SK-N-SH treated with all-trans-retinoic acid at 6 μM for 48 hours (cell line): ENCODE measurements around the gene IL20RA.

Experiments used
- ARNTL ChIP-seq: fragments of 450-650 bp; formaldehyde crosslinking; IDR thresholded peaks from 2 replicates; pipeline ENCODE4 v1.5.0; 2020; ENCODE audit warnings: low read depth, mild to moderate bottlenecking, moderate library complexity, borderline replicate concordance
- CSDC2 ChIP-seq: fragments of 250-450 bp; sonication (Bioruptor Pico); IDR thresholded peaks from 2 replicates; pipeline ENCODE4 v1.5.0; 2020; ENCODE audit warnings: mild to moderate bottlenecking, moderate library complexity
- CSRNP3 ChIP-seq: fragments of 250-450 bp; sonication (Bioruptor Pico); IDR thresholded peaks from 2 replicates; pipeline ENCODE4 v1.5.1; 2021; ENCODE audit warnings: mild to moderate bottlenecking, moderate library complexity
- PATZ1 ChIP-seq: fragments of 250-450 bp; sonication (Bioruptor Pico); IDR thresholded peaks from 2 replicates; pipeline ENCODE4 v1.8.0; 2020; ENCODE audit warnings: mild to moderate bottlenecking, moderate library complexity, borderline replicate concordance
- ZFP30 ChIP-seq: fragments of 450-650 bp; formaldehyde crosslinking; IDR thresholded peaks from 2 replicates; pipeline ENCODE4 v1.5.0; 2022; ENCODE audit warnings: mild to moderate bottlenecking, moderate library complexity
- ZNF565 ChIP-seq: fragments of 450-650 bp; formaldehyde crosslinking; conservative IDR thresholded peaks from 2 replicates; pipeline ENCODE4 v1.5.0; 2020; ENCODE audit warnings: low read depth, mild to moderate bottlenecking, moderate library complexity

- TF ChIP-seq CSDC2 (CRISPR knock-in tag) (no peak), PATZ1 (no peak), ZFP30 (CRISPR knock-in tag) (no peak), CSRNP3 (CRISPR knock-in tag) (no peak), ARNTL (CRISPR knock-in tag) (no peak), ZNF565 (CRISPR knock-in tag) (no peak)
Measured at GRCh38 chr6:137093183-137094069, 48.7 kb upstream of the IL20RA start.
